ENCODE data around the gene PAXIP1.

The PAXIP1 gene

DNA sequence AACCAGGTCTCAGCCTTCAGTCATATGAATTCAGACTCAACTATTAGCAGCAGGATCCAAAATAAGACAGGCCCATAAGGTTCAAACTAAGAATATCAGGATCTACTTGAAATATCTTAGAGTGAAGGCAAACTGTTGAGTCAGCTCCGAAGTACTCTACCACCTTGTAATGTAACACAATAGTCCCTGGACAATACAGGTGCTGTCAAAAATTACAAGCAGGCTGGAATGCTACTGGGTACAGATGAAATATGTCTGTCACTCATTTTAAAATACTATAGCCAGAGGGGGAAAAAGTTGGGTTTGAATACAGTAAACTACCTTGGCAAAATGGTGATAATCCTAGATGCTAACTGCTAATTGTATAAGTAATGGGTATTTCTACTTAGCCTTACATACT is 6.8 kb downstream of the PAXIP1 start:
- no peak for DNase-seq

DNA sequence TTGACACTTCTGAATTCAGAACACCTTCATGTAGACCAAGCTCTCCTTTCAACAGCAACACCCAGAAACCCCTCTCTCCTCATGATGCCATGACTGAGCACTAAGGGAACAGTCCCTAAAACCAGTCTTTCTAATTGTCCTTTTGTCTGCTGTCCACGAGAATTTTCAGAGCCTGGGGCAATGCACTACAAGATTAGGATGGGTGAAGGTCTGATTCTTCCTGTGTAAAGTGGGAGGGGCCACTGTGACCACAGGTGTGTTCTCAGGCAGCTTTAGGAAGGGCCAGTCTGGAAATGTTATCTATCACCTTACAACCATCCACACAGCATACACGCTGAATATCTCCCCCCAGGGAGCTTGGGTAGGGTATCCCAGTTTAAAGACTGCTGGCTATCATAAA is 7.9 kb downstream of the PAXIP1 start:
- DNase-seq, result no peak

DNA sequence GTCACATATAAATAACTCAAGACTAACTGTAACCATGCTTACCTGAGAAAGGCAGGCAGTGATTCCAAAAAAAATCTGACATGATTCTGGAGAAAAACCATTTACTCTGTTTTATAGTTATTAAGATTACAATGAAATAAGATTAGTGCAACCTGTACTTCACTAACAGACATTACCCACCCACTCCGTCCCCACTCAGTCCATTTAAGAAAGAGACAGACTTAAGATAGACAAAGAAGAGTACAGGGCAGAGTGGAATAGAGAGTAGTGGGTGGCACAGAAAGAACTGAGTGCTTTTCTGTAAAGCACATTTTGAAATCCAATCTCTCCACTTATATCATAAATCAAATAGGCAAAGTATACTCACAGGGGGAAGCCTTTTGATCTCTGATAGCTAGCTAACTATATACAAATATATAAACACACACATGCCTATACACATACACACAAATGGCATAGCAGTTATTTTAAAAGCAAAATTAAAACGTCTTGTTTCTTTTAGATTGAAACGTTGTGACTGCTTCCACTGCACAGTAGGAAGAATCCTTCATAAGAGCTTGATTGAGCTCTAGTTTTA is 11.9 kb downstream of the PAXIP1 start:
- DNase-seq, result no peak

DNA sequence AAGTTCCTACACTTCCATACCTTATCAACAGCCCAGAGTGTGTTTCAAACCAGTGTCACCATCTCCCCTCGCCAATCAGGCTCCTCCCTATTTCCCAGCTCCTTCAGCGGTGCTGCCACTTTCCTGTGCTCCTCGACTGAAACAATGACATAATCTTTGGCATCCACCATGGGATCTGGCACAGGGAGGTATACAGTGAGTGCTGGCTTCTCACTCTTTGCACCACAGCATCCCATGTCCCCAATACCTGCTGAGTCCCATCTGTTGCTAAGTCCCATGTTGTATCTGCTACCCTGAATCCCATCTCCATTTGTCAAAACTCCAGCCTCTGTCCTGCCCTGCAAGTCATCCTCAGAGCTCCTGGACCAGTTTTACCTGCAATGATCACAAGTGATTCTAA is 15.4 kb downstream of the PAXIP1 start:
- DNase-seq, result no peak

DNA sequence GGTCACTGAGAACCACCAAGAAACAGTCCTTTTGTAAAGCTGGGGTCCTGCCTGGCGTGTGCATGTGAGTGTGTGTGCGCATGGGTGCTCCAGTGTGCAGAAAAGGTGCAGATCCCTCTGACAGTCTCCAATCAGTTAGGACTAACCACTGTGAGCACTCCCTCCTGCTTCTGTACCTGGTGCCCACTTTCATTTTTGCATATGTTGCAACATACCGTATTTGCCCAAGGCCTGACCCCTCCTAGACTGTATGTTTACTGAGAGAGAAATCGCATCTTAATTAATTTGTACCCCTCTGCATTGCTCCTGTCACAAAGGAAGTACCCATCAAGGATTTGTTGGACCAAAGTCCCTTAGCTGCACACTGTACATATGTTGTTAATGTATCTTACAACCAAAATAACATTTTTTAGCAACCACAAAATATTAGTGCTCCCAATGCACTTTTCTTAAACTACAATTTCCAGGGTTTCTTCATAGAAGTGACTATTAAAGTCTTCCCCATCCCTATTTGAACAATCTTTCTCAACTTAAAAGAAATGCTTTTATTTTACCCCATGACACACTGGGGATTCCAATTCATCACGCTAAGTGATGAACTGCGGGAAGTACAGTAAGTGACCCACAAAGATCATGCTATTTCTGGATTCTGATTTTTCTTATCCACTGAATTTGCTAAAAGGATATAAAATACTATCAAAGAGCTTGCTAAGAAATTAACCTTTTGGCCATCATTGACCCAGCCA is 16.6 kb downstream of the PAXIP1 start:
- no peak for DNase-seq

DNA sequence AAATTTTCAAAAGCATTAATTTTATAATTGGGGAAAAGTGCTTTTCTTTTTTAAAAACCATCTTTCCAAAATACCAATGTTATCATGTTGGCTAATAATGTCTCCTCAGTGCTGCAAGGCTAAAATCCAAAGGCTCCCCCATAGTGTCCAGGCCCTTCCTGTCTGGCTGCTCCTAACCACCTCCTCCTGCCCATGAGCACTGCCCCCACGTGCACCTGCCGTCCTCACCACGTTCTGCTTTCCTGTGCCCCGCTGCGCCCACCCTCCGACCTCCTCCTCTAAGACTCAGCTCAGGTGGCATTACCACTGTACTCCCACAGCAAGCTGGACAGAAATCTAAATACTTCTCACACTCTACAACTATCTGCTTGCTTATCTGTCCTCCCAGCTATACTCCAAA is 17.7 kb downstream of the PAXIP1 start:
- no peak for DNase-seq

DNA sequence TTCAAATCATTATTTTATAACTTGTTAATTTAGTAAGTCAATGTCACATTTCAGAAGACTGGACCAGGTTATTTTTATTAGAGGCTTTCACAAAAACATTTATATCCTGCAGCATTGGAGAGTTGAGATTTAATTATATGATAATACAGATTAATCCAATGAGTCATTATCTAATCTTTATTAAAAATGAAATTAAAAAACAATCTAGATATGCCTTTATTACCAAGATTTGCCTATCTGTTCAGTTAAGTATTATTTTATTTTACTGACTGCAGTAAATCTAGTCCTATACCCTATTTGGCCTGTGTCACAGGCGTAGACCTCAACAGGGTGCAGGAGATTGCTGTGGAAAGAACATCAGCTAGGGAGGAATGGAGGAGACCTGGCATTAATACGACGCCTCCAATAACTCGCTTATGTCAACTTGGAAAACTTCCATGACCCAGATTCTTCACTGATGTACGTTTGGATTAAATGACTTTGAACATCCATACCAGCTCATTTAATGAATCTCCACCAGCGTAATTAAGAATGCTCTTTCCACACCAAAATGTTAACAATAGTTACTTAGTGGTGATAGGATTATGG is 18.2 kb downstream of the PAXIP1 start:
- DNase-seq, result no peak

DNA sequence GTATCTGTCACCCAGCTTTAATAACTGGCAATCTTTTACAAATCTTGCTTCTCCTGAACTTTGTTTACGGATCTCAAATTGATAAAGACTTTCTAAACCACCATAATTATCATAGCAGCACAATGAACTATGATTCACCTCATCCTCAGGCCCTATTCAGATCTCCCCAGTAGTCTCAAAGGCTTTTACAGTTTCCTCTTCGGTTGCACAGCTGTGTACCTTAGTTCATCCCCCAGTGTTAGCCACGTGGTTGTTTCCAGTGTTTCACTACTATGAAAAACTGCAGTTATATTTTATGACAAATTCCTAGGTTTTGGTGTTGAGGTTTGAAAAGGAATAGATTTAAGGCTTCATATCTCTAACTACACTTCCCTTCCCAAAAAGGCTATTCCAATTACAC is 24.9 kb downstream of the PAXIP1 start:
- DNase-seq, result no peak

DNA sequence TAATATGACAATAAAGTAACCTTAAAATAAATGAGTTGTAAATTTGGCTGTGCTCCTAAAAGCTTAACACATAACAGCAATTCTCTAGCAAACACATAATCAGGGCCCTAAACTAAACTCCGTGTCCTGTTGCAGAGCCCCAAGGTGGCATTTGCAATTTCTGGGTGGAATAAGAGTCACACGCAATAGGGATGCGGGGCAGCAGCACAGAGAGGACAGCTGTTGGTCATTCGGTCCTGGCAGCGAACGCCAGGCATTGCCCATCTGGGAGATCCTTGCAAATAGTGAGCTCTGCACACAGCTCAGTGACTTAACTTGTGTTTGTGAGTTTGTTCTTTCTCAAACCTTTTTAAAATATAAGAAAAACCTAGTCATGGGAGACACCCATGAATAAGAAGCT is 25.7 kb downstream of the PAXIP1 start:
- DNase-seq, result no peak

DNA sequence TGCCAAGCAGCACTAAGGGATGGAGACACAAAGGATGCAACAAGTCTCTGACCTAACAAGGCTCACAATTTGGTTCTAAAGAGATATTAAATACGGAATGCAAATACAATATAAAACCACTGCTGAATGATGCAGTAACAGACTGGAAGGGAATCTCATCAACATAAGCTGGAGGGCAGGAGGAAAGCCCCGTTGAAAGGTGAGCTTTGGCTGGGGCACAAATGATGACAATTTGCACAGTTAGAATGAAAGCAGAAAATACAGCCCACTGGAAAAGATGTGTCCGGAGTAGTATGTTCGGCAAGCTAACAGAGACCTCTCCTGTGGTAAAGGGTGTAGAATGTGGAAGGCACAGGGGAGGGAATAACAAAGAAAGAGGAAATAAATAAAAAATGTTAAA is 26.1 kb downstream of the PAXIP1 start:
- DNase-seq, result no peak

DNA sequence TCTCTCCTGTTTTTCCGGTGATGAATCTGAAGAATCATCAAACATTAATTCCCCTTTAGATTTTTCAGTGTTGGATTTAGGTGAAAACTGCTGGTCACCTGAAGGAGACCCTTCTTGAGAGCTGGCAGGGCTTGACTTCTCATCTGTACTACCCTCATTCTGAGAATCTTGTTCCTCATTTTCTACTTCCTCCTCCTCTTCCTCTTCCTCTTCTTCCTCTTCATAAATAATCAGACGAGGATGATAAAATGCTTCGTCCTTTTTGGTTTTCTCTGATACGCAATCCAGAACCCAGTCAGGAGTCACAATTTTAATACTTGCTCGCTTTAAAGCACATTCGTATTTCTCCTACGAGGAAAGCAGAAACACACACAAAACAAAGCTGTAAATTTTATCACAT is 26.9 kb downstream of the PAXIP1 start:
- DNase-seq, result no peak

DNA sequence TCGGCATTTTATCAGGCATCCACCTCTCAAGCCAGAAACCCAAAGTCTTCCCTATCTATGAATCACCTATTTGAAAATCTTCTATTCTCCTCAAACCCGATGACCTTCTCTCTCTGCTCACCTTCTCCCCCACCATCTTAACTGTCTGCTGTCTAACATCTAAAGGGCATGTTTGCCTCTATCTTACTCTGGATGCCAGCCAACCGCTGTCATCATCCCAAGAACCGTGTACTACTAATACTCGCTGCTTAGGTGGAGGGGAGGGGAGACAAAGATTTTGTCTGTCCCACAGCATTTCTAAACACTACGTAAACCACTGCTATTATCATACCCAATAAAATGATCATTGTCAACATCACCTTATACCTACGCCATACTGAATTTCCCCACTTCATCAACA is 29.5 kb downstream of the PAXIP1 start:
- no peak for DNase-seq

DNA sequence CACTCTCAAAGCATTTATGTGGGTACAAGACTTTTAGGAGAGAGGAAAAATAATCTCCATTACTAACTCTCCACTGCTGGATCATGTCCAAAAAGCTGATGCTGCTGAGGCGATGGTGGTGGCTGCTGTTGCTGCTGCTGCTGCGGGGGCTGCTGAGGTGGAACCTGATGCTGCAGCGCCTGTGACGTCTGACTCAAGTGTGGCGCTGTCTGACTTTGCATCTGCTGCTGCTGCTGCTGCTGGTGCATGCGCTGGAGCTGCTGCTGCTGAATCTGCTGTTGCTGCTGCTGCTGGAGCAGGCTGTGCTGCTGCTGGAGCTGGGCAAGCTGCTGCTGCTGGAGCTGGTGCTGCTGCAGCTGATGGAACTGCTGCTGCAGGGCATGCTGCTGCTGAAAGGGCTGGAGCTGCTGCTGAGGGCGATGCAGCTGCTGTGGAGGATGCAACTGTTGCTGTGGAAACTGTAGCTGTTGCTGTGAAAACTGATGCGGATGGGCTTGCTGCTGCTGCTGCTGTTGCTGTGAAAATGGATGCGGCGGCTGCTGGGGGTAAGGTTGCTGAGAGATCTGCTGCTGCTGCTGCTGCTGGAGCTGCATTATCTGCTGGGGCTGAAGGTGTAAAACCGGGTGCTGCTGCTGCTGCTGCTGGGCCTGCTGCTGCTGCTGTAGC is 34.5 kb downstream of the PAXIP1 start:
- no peak for DNase-seq

DNA sequence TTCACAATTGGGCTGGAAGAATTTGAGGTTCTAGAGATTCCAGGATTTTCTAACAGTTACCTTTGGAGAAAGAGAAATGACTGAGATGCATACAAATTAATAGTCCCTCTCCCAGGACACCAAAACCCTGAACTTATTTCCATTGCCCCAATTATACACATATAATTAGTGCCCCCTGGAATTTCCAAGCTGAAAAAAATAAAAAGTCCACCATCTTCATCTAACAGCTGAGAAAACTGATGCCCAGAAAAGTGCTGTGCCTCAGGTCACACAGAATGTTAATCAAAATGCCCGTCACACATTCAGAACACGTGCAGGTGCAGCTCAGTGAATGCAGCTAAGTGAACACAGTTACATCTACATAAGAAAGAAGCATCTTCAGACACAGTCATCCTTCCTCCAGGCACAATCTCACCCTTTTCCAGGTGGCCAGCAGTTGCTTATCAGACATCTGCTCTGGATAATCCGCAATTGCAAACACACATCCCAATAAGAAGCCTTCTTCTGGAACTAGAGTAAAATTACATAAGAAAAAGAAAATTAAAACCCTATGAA is 35.4 kb downstream of the PAXIP1 start:
- no peak for DNase-seq

DNA sequence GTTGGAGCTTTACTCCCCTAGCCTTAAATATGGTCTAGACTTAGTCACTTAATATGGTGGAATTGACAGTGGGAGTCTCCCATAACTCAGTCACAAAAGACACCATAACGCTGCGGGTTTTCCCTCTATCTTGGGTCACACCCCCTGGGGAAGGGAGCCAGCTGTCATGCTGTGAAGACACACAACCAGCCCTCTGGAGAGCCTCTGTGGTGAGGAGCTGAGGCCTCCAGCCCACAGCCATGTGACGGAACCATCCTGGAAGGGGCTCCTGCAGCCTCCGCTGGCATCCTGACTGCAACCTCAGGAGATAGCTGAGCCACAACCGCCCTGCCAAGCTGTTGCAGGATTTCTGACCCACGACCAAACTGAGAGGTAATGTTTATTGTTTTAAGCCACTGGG is 37.9 kb downstream of the PAXIP1 start:
- no peak for DNase-seq

DNA sequence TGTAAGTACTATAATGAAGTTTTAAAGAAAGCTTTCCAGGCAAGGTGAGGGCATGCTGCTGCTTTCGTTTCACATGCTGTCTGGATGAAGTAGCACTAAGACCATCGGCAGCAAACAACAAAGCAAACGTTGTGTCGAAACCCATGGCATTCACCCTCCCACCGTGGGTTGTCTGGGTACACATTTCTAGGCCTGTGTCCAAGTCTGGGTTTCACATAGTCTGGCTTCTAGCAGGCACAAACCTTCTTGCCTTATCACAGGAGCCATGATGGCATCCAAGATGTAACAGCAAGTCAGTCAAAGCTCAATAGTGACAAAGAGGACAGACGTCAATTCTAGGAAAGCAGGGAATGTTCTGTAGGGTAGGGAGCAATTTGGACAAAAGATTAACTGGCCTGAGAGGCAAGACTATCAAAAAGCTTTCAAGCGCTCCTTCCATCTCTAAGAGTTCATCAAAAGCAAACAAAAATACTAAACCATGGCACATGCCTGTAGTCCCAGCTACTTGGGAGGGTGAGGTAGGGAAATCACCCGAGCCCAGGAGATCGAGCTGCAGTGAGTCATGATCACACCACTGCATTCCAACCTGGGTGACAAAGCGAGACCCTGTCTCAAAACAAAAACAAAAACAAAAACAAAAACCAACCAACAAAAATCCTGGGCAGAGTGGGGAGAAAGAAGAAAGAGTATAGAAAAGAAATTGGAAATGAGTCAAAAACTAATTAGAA is 42.7 kb downstream of the PAXIP1 start:
- no peak for DNase-seq

DNA sequence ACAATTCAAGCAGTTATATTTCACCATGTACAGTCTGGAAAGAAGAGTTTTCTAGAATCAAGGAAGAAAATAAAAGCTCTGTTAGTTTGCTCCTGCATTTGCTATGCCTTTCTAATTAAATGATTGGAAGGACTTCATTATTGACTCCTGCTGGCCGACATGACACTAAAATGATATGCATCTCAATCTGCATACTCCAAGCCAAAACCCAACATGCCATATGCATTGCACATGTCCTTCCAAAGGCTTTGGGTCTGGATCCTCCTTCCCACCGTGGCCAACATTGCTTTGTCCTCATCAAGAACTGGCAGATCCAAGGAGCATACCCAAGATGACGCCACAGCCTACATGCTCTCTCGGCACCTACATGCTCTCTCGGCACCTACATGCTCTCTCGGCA is 46.5 kb downstream of the PAXIP1 start:
- DNase-seq, result no peak

DNA sequence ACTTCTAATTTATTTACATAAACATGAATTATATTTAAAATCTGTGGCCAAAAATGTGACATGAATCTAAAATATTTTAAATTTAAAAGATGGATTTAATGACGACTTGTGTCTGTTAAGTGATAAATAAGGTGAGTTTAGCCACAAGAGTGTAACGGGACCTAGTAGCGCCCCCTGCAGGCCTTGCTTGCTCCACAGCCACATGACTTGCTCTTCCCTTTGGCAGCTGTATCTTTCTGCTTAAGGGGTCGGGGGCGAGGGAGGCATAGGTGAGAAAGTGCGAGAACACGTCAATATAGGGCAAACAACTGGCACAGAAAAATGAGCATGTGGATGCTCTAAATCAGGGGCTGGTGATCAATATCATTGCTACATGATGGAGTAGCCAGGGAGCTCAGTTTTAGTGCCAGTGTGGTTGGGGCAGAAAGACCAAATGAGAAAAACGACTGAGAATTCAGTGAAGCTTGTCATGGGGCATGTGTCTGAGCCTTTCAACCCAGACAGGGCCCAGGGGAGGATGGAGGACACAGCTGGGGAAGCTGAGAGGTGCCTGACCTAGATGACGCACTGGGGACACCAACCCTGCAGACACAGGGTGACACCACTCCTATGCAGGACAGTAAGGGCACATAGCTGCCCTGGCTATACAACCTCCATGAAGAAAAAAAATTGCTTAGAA is 49.8 kb downstream of the PAXIP1 start:
- no peak for DNase-seq

DNA sequence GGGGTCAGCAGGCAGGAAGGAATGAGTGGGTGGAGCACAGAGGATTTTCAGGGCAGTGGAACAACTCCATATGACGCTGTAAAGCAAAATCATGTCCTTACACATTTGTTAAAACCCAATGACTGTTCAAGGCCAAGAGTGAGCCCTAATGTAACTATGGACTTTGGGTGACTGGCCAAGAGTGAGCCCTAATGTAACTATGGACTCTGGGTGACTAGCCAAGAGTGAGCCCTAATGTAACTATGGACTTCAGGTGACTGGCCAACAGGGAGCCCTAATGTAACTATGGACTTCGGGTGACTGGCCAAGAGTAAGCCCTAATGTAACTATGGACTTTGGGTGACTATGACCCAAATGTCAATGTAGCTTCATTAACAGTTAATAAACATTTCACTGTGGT is 52.0 kb downstream of the PAXIP1 start:
- DNase-seq, result no peak

DNA sequence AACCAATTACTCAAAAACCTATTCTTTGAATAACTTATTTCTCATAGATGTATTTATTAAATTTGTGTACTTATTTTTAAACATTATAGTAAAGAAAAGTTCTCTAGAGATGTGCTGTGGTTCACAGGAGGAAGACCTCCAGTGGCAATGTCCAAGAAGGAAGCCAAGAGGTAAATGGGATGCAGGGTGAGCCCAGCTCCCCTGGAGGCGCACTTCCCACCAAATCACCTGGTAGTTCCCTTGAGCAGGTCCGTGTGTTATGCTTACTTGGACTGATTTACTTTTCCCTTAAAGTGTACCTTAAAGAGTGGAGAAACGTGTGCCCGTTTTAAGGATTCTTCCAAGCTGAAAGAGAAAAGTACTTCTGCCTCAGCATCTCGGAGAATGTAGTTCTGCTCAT is 55.3 kb downstream of the PAXIP1 start:
- DNase-seq, result no peak

DNA sequence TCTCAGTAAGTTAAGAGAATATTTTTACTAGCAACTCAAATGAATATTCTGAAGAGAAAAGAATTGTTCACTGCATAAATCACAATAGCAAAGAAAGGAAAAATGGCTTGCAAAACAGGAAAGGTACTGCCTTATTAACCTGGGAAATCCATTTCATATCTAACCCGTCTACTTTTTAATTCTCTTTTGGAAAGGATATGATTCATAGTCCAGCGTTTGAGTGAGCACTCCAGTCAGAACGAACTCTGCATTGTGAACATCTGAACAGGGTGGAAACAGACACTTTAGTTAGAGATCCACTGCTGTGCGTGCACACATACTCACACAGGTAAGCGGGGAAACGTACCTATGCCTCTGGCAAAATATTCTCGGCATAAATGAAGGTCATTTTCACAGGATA is 56.8 kb downstream of the PAXIP1 start:
- DNase-seq, result no peak

DNA sequence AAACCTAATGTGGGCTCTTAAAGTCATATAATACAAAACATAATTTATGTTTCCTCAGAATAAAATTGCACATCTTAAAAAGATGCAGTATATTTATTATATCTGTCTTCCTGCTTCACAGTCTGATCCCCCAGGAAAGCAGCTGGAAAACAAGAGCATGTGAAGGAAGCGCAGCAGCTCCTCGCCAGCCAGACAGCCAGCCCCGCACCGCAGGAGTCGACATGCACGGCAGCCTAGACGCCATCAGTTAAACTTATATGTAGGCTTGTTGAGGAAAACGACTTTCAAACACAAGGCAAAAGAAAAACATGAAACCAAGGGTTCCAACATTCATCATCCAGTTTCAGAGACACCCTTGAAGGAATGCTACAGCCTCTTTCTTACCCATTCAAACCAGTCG is 59.0 kb downstream of the PAXIP1 start:
- no peak for DNase-seq

DNA sequence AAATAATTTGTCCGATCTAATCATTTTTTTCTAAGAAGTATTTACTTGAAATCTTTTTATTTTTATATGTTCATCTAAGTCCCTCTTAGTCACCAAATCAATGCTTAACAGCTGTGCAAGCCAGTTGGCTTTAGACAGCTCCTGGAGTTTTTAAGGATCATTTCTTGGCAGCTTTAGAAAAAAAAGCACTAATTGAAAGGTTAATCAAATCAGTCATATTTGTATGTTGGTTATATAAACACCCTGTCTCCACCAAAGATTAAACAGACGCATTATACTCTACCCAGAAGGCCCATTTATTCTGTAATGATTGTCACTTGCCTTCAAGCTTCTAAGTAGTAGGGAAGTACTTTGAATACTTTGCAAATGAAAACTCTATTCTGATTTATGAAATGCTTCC is 60.2 kb downstream of the PAXIP1 start:
- DNase-seq, result no peak
